AG04450 (cell line): ENCODE data around the gene TRAF3IP1. TPM values are rescaled to one million over a fixed set of nuclear protein-coding genes. Genes with fewer than 3 reads are reported as not detected.
"Not testable (repeated sequence)": the region's sequence is repeated elsewhere in the genome, so short reads cannot be mapped to it uniquely, and the experiment has no call there.

ENCODE experiments used
- CTCF ChIA-PET: fragments of 300-600, 350-600 bp; formaldehyde crosslinking; extraction: SDS; loops from one replicate; lab custom pipeline; 2022; ENCODE audit warnings: antibody characterized with exemption, inconsistent platforms; lab: Charles Lee
- POLR2A ChIA-PET: fragments of 350-600 bp; formaldehyde crosslinking; extraction: SDS; loops from one replicate; lab custom pipeline; 2021; ENCODE audit warnings: antibody characterized with exemption, inconsistent platforms; lab: Yijun Ruan, JAX
- DNase-seq: peaks from one replicate; pipeline ENCODE4 v3.0.0-alpha.2; 2011; ENCODE audit warnings: low read depth, low spot score
- H3K27ac ChIP-seq: one replicate; pipeline ENCODE4 v1.5.1; 2012; ENCODE audit warnings: low read depth, low read length, control low read depth
- H3K27me3 ChIP-seq: one replicate; pipeline ENCODE4 v1.6.0; 2012; ENCODE audit warnings: low read length; ENCODE audit not compliant: control insufficient read depth, insufficient read depth
- H3K4me3 ChIP-seq: 2 replicates; pipeline ENCODE4 v1.5.1; 2011; ENCODE audit warnings: mild to moderate bottlenecking, low read depth, low read length, control low read depth
- H3K9me3 ChIP-seq: 2 replicates; pipeline ENCODE4 v1.5.1; 2012; ENCODE audit warnings: low read length; ENCODE audit not compliant: control insufficient read depth, insufficient read depth
- CTCF ChIP-seq: IDR thresholded peaks from 2 replicates; pipeline ENCODE4 v1.5.1; 2011; ENCODE audit warnings: low read depth, low read length, control low read depth, inconsistent platforms
- polyA plus RNA-seq: library from polyadenylated mRNA; depleted of rRNA; stranded (reverse); fragments of >200 nt; gene quantifications from 2 replicates; pipeline ENCODE4 v1.2.3, GENCODE V29; 2011

Gene TRAF3IP1
- polyA plus RNA-seq, 1 experiment, result 5.9 TPM

- ChIA-PET POLR2A (no interaction called here), CTCF (interaction anchor here (0.9 kb wide), 1 partner anchor 30 kb away, joined by 3 read pairs; no protein-coding TSS in a partner anchor)
- DNase-seq, result no peak
- no peak for TF ChIP-seq CTCF
- no peak overlapping the region for H3K27ac ChIP-seq
- H3K9me3 ChIP-seq, result no peaks in the 10 kb centered on the region
- no peak overlapping the region for H3K4me3 ChIP-seq
- H3K27me3 ChIP-seq, result no peaks in the 10 kb centered on the region
Observed at GRCh38 chr2:238401551-238401950, 81.2 kb downstream of the TRAF3IP1 start.

- Histone ChIP-seq H3K4me3 (no peak overlapping the region), H3K27me3 (no peaks in the 10 kb centered on the region), H3K27ac (no peak overlapping the region), H3K9me3 (no peaks in the 10 kb centered on the region)
- no peak for TF ChIP-seq CTCF
- POLR2A ChIA-PET, result no interaction called here
- CTCF ChIA-PET, result interaction anchor here (0.5 to 1.3 kb wide), 2 partner anchors 15 to 35 kb away, joined by 3 read pairs; no protein-coding TSS in a partner anchor
- no peak for DNase-seq
Observed at GRCh38 chr2:238403632-238404405, 83.5 kb downstream of the TRAF3IP1 start.

GRCh38 chr2:238404406-238405216 is 84.3 kb downstream of the TRAF3IP1 start:
- ChIA-PET CTCF (interaction anchor here (0.5 to 1.3 kb wide), 2 partner anchors 16 to 36 kb away, joined by 3 read pairs; no protein-coding TSS in a partner anchor), POLR2A (no interaction called here)
- no peak for TF ChIP-seq CTCF
- no peak for DNase-seq
- Histone ChIP-seq H3K27ac (no peak overlapping the region), H3K27me3 (no peaks in the 10 kb centered on the region), H3K9me3 (no peaks in the 10 kb centered on the region), H3K4me3 (no peak overlapping the region)

- H3K4me3 ChIP-seq, H3K27me3 ChIP-seq, DNase-seq, H3K27ac ChIP-seq, CTCF ChIA-PET, H3K9me3 ChIP-seq, POLR2A ChIA-PET: not testable (repeated sequence)
Observed at GRCh38 chr2:238405217-238405555, 84.9 kb downstream of the TRAF3IP1 start.

- CTCF ChIA-PET, result no interaction called here
- no peak for DNase-seq
Observed at GRCh38 chr2:238406221-238406997, 86.1 kb downstream of the TRAF3IP1 start.

More at GRCh38 chr2:238406221-238406997, 86.1 kb downstream of the TRAF3IP1 start:
- Histone ChIP-seq H3K9me3 (no peaks in the 10 kb centered on the region), H3K27ac (no peak overlapping the region), H3K4me3 (no peak overlapping the region), H3K27me3 (no peaks in the 10 kb centered on the region)
- TF ChIP-seq CTCF, result no peak
- POLR2A ChIA-PET, result no interaction called here
